ENCODE results near the gene MGAT5B. TPM values are rescaled to one million over a fixed set of nuclear protein-coding genes. Genes with fewer than 3 reads are reported as not detected.

Gene MGAT5B
- total RNA-seq, 1 experiment from 2014 or later = 1.0 TPM

GRCh38 chr17:76957678-76958464 is 89.7 kb downstream of the MGAT5B start:
- intact Hi-C loops (cut with micrococcal nuclease; ENCODE audit: unreplicated experiment) = no loop called here
- TF ChIP-seq CTCF (IDR thresholded peaks at IDR 0.05; ENCODE audit: unreplicated experiment) = no peak
- no peaks in the 10 kb centered on the region for H3K4me1 Mint-ChIP-seq (ENCODE audit: low read depth, unreplicated experiment)
- H3K9me3 Mint-ChIP-seq (ENCODE audit: low read depth, unreplicated experiment) = no peaks in the 10 kb centered on the region
- DNase-seq = no peak
- no peak overlapping the region for H3K4me3 Mint-ChIP-seq (ENCODE audit: low read depth, unreplicated experiment)
- H3K27ac Mint-ChIP-seq (ENCODE audit: unreplicated experiment) = no peak overlapping the region
- CTCF ChIA-PET = no interaction called here
- no TSS peak for BruUV-seq (replicated peaks)
- peaks cover 82% of the 10 kb centered on the region for H3K27me3 Mint-ChIP-seq (ENCODE audit: unreplicated experiment)
- no peaks in the 10 kb centered on the region for H3K36me3 Mint-ChIP-seq (ENCODE audit: insufficient read depth, unreplicated experiment)

GRCh38 chr17:76958974-76959373 is 90.8 kb downstream of the MGAT5B start:
- no peak for TF ChIP-seq CTCF (IDR thresholded peaks at IDR 0.05; ENCODE audit: unreplicated experiment)
- H3K36me3 Mint-ChIP-seq (ENCODE audit: insufficient read depth, unreplicated experiment) = no peaks in the 10 kb centered on the region
- intact Hi-C loops (cut with micrococcal nuclease; ENCODE audit: unreplicated experiment) = no loop called here
- H3K27ac Mint-ChIP-seq (ENCODE audit: unreplicated experiment) = no peak overlapping the region
- CTCF ChIA-PET = no interaction called here
- BruUV-seq (replicated peaks) = no TSS peak
- no peaks in the 10 kb centered on the region for H3K4me1 Mint-ChIP-seq (ENCODE audit: low read depth, unreplicated experiment)
- no peak overlapping the region for H3K4me3 Mint-ChIP-seq (ENCODE audit: low read depth, unreplicated experiment)
- no peak for DNase-seq
- H3K27me3 Mint-ChIP-seq (ENCODE audit: unreplicated experiment) = peaks cover 82% of the 10 kb centered on the region
- H3K9me3 Mint-ChIP-seq (ENCODE audit: low read depth, unreplicated experiment) = no peaks in the 10 kb centered on the region

GRCh38 chr17:76961869-76962268 is 93.7 kb downstream of the MGAT5B start:
- no peak for TF ChIP-seq CTCF (IDR thresholded peaks at IDR 0.05; ENCODE audit: unreplicated experiment)
- intact Hi-C loops (cut with micrococcal nuclease; ENCODE audit: unreplicated experiment) = no loop called here
- H3K9me3 Mint-ChIP-seq (ENCODE audit: low read depth, unreplicated experiment) = no peaks in the 10 kb centered on the region
- H3K4me3 Mint-ChIP-seq (ENCODE audit: low read depth, unreplicated experiment) = no peak overlapping the region
- DNase-seq = no peak
- H3K27ac Mint-ChIP-seq (ENCODE audit: unreplicated experiment) = no peak overlapping the region
- no peaks in the 10 kb centered on the region for H3K4me1 Mint-ChIP-seq (ENCODE audit: low read depth, unreplicated experiment)
- H3K36me3 Mint-ChIP-seq (ENCODE audit: insufficient read depth, unreplicated experiment) = no peaks in the 10 kb centered on the region
- no TSS peak for BruUV-seq (replicated peaks)
- H3K27me3 Mint-ChIP-seq (ENCODE audit: unreplicated experiment) = peaks cover 81% of the 10 kb centered on the region
- CTCF ChIA-PET = no interaction called here

- peaks cover 78% of the 10 kb centered on the region for H3K27me3 Mint-ChIP-seq (ENCODE audit: unreplicated experiment)
- H3K9me3 Mint-ChIP-seq (ENCODE audit: low read depth, unreplicated experiment) = no peaks in the 10 kb centered on the region
- no peak overlapping the region for H3K27ac Mint-ChIP-seq (ENCODE audit: unreplicated experiment)
- no peak overlapping the region for H3K4me3 Mint-ChIP-seq (ENCODE audit: low read depth, unreplicated experiment)
- BruUV-seq (replicated peaks) = no TSS peak
- intact Hi-C loops (cut with micrococcal nuclease; ENCODE audit: unreplicated experiment) = no loop called here
- H3K4me1 Mint-ChIP-seq (ENCODE audit: low read depth, unreplicated experiment) = no peaks in the 10 kb centered on the region
- H3K36me3 Mint-ChIP-seq (ENCODE audit: insufficient read depth, unreplicated experiment) = no peaks in the 10 kb centered on the region
- CTCF ChIA-PET = no interaction called here
- no peak for TF ChIP-seq CTCF (IDR thresholded peaks at IDR 0.05; ENCODE audit: unreplicated experiment)
- no peak for DNase-seq
Measured at GRCh38 chr17:76962858-76963257, 94.7 kb downstream of the MGAT5B start.

All from Calu3 (cell line).